Glutamatergic neuron (in vitro differentiated cells): ENCODE measurements around the gene GAPVD1. TPM values are rescaled to one million over a fixed set of nuclear protein-coding genes. Genes with fewer than 3 reads are reported as not detected.

ENCODE experiments used
- total RNA-seq: library from RNA; stranded (reverse); fragmentation: NEBNext Ultra II Directional; extraction: Animal tissue kit (Norgen Biotek cat#: 25700); gene quantifications from one replicate; pipeline ENCODE4 v1.2.1, GENCODE V29; 2021; ENCODE audit not compliant: unreplicated experiment

The GAPVD1 gene
- total RNA-seq, 1 donor from 2014 or later = 59.2 TPM

Other genes with a start within 250 kb of the GAPVD1 start
- gene SCAI, start 118.3 kb upstream of the GAPVD1 start, total RNA-seq = 13.7 TPM
- 49.1 TPM for gene PPP6C, start 72.0 kb upstream of the GAPVD1 start, total RNA-seq
- gene RABEPK, start 61.3 kb upstream of the GAPVD1 start, total RNA-seq = 11.3 TPM
- gene HSPA5, start 20.5 kb upstream of the GAPVD1 start, total RNA-seq = 126 TPM